GM12874 (cell line): ENCODE data around the gene SHROOM3.

ENCODE experiments used
- TF ChIP-seq, protein P1 (sequence below): IDR thresholded peaks from 2 replicates; pipeline ENCODE4 v1.5.1; 2011; ENCODE audit warnings: low read depth, mild to moderate bottlenecking, control low read depth, low read length, moderate library complexity; ENCODE audit not compliant: insufficient read depth

The SHROOM3 gene

DNA sequence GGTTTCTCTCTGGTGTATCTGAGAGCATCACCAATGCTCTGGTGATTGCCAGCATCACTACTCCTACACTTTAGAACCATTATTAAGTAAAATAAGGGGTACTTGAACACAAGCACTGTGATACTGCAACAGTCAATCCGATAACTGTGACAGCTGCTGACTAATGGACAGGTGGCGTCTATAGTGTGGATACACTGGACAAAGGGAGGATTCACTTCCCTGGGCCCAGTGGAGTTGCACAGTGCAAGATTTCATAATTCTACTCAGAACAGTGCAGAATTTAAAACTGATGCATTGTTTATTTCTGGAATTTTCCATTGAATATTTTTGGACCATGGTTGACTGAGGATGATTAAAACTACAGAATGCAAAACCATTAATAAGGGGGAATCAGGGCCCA lies 97.8 kb downstream of the SHROOM3 start:
- TF ChIP-seq, protein P1, sequence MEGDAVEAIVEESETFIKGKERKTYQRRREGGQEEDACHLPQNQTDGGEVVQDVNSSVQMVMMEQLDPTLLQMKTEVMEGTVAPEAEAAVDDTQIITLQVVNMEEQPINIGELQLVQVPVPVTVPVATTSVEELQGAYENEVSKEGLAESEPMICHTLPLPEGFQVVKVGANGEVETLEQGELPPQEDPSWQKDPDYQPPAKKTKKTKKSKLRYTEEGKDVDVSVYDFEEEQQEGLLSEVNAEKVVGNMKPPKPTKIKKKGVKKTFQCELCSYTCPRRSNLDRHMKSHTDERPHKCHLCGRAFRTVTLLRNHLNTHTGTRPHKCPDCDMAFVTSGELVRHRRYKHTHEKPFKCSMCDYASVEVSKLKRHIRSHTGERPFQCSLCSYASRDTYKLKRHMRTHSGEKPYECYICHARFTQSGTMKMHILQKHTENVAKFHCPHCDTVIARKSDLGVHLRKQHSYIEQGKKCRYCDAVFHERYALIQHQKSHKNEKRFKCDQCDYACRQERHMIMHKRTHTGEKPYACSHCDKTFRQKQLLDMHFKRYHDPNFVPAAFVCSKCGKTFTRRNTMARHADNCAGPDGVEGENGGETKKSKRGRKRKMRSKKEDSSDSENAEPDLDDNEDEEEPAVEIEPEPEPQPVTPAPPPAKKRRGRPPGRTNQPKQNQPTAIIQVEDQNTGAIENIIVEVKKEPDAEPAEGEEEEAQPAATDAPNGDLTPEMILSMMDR: no peak

DNA sequence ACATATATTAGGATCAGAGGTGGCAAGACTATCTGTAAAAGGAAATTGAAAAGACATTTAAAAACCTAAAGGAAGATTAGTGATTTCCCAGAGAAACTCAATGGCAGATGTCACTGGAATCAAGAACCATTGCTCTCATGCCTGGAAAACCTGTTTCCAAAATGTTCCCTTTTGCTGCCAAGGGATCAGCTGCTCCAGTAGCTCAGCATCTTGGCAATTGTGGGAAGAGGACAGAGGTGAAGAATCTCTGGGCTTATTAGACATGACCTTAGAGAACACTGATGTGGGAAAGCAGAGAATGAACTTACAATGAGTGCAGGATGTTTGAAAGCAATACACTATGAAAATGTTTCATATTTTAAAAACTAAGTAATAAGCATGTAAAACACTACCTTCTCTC lies 98.3 kb downstream of the SHROOM3 start:
- TF ChIP-seq, protein P1: no peak

DNA sequence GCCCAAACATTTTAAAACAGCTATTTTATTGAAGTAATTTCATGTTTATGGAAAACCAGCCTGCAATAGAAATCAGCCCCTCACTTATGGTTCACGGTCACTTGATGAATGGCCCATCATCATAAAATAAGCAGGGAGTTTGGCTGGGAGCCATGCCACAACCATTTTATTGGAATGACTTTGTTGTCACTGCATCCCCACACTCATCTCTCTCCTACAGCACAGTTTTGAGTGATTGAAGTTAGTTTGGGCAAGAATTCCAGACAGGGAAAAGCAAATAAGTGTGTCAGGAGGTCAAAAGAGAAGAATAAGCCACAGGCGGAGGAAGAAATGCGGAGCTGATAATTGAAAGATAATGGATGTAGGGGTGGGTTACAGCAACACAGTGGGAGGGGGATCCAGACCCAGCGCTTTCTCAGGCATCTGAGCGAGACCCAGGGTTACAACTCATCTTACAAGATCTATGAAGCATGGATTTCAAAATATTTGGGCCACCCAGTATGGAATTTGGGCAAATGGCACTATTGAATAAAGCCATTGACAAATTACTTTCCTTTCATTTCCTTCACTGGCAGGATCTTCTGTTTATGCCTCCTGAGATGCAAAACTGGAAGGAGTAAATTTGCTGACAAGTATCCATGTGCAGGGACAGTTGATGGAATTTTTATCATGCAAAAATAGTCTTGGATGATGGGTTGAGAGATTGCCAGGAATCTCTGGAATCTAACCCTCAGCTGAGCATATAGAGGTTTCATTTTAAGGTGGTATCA lies 100.8 kb downstream of the SHROOM3 start:
- TF ChIP-seq, protein P1: no peak

DNA sequence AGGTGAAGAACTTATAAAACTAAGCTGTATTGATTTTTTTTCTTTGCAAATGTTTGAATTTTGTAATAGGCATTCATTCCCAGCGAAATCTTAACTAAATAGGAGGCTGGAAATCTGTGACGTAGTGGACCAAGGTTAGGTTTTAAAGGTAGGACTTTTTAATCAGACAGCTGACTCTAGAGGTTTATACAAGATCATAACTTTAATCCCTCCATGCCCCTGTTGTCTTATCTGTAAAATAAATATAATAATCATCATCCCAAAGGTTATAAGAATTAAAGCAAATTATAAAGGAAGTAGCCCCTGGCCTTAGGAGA lies 101.3 kb downstream of the SHROOM3 start:
- TF ChIP-seq, protein P1: no peak

GRCh38 chr4:76538296-76538695 lies 103.3 kb downstream of the SHROOM3 start:
- TF ChIP-seq, protein P1: no peak

DNA sequence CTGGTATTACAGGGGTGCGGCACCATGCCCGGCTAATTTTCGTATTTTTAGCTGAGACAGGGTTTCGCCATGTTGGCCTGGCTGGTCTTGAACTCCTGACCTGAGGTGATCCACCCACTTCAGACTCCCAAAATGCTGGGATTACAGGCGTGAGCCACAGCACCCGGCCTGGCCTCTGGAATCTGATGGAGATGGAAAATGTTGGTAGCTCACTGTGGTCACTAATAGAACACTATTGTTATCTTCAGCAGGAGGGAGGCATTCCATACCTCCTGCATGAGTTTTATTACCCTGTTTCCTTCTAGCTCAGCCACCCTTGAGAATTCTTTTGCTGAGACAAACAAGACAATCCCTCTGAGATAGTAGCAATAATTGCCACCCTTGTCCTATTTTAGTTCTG lies 105.0 kb downstream of the SHROOM3 start:
- TF ChIP-seq, protein P1: no peak

- TF ChIP-seq, protein P1: no peak
Observed at GRCh38 chr4:76540486-76540885, 105.5 kb downstream of the SHROOM3 start.
